HG02938 (cell line): Measurements from ENCODE around the gene SLC9A6.
A peak's percentile ranks its signal among the peaks of the same experiment; 100 is the strongest.
"Not testable (repeated sequence)": the region's sequence is repeated elsewhere in the genome, so short reads cannot be mapped to it uniquely, and the experiment has no call there.

Source experiments
- ATAC-seq: cut with Tn5 transposase; IDR thresholded peaks from one replicate; pipeline ENCODE4 v1.9.1; 2021; ENCODE audit warnings: mild to moderate bottlenecking, moderate library complexity; ENCODE audit not compliant: unreplicated experiment

The SLC9A6 gene

DNA sequence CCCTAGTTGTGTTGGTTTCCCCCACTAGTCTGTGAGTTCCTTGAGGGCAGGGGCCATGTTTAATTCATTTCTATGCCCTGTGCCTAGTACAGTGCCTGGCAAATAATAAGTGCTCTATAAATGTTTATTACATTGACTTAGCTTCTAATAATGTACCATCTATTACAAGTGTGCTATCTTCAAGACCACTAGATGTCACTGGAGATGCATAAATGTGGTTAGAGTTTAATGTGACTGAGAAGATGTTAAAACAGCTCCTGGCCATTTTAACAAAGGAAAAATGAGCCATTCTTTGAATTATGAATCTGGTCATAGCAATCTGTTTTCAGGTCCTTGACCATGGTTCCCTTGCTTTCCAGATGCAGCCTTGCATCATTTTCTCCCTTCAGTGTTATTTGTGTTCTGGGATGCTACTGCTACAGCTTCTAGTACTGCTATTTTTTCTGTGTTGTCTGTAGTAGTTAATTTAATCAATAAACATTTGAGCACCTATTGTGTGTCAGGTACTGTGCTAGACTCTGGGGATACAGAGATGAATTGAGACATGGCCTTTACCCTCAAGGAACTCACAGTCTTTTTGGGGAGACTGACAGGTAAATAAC, 43.2 kb downstream of the SLC9A6 start:
- peak; percentile 51 for ATAC-seq

DNA sequence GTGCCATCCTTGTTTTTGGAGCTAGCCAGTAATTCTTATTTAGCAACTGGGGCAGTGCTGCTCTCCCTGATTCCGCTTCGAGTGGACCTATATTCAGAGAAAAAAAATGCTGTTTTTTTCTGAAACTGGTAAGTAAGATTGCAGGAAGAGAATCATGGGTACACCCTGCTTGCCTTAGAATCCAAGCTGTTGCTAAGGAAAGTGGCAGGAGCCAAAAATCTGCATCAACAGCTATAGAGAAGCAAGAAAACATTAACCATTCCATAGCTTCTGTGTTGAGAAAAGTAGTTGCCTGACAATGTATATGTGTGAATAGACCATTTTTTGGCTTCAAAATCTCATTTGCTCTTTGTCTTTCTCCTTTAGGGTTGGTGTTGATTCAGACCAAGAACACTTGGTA, 44.5 kb downstream of the SLC9A6 start:
- no peak for ATAC-seq

DNA sequence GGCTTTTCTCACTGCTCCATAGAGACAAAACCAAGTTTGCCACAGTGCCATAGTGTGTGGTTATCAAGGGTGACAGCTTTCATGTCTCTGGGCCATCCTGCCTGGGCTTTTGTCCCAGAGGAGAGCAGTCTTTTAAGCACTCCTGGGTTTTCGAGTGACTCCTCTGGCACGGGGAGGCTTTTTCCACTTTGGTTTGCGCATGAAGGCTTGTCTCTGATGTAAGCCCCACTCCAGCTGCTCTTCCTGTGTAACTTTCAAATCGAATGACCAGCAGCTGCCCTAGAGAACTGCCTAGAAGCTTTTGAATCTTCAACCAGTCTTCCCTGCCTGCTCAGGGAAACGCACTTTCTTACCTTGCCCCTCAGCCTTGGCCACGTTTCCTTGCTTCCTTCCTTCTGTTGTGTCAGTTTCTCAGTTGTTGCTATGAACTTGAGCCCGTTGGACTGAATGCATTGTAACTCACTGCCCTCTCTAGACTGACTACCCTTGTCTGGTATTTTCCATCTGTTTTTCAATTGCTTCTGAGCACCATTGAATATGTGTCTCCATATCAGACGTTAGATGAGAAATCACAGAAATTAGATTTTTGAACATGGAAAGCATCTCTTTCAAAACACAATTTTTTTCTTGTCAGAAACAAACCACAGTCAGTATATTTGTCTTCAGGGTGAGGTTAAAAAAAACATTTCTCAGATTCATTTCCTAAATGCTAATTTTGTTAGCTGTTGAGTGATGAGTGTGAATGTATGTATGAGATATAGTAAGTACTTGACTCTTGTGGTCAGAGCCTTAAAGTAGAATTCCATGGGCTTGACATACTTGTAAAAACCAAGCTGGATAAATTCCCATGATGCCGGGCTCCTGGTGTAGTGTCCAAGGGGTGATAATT, 45.3 kb downstream of the SLC9A6 start:
- ATAC-seq = no peak

DNA sequence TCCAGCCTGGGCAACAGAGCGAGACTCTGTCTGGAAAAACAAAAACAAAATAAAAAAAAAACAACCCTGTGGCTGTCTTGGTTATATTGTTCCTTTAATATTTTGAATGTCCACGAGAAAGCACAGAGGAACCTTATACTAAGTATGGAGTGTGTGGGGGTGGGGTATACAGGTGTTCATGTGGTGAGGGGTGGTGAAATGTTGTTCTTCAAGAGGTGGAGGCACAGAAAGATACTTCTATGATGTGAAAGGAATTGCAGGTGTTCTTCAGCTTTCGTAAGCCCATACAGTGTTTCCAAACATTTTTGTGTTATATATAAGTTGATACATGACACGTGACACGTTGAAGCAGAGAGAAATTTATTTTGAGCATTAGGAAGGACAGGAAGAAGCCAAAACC, 46.4 kb downstream of the SLC9A6 start:
- no peak for ATAC-seq

DNA sequence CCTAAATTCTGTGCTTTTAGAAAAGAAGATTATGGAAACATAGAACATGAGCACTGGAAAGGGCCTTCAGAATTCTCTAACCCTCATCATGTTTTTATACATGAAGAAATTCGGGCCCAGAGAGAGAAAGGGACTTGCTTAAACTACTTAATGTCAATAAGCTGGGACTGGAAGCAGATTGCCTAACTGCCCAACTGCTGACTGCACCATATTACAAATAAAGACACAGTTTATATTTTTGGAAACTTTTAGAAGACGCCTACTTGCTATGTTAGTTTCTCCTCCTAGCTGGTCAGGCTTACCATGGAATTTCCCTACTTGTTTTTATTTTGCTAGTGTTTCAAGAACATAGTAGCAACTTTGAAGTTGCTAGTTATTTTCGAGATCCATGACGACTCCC, 47.1 kb downstream of the SLC9A6 start:
- no peak for ATAC-seq

DNA sequence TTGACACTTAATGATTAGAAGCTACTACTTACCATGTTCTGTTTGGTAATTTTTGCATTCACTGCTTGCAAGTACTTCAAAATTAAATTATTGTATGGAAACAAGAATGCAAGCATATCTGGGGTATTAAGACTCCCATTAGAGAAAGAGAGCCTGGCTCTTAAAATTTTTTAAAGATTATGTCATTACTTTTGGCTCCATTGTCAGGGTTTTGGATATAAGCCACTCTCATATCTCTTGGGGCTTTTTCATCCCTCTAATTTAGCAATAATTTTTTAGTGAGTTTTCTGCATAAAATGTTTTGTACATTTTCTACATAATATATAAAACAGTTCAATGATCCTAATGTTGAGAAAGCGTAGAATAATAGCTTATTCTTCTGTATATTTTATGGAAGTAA, 49.4 kb downstream of the SLC9A6 start:
- ATAC-seq = no peak

DNA sequence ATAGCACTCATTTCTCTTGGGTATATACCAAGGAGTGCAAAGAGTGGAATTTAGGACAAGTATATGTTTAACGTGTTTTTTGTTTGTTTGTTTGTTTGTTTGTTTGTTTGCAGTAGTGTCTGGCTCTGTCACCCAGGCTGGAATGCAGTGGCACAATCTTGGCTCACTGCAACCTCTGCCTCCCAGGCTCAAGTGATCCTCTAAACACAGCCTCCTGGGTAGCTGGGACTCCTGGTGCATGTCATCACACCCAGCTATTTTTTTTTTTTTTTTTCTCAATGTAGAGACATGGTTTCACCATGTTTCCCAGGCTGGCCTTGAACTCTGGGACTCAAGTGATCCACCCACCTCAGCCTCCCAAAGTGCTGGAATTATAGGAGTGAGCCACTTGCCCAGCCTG, 50.4 kb downstream of the SLC9A6 start:
- ATAC-seq = no peak

DNA sequence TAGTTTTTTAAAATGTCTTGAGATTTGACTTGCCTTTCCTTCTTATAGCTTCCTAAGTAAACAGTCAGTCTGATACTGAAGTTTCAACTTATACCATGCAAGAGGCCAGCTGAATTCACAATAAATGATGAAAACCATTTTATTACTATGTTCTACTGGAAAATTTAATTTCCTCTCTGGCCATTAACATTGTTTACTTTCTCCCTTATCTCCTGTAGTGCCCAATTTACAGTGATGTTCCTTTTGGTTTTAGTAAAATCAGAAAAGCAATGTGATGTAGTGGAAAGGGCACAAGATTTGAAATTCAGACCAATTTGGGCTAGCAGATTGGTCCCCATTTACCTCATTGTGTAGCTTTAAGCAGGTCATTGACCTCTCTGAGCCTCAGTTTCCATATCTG, 54.2 kb downstream of the SLC9A6 start:
- ATAC-seq = no peak

DNA sequence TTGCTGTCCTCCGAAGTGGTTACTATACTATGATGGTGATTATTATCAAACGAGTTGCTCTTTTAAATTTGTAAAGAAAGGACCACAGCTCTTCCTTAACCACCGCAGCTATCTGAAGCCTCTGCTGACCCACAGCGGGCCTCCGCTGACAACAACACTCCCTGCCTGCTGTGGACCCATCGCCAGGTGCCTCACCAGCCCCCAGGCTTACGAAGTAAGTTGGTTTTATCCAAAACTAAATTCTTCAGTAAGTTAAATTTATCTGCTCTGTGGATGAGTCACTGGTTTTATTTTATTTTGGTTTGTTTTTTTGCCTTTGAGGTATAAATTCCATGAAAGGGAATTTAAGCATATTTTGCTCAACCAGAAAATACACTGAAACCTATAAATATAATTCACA, 54.7 kb downstream of the SLC9A6 start:
- no peak for ATAC-seq

DNA sequence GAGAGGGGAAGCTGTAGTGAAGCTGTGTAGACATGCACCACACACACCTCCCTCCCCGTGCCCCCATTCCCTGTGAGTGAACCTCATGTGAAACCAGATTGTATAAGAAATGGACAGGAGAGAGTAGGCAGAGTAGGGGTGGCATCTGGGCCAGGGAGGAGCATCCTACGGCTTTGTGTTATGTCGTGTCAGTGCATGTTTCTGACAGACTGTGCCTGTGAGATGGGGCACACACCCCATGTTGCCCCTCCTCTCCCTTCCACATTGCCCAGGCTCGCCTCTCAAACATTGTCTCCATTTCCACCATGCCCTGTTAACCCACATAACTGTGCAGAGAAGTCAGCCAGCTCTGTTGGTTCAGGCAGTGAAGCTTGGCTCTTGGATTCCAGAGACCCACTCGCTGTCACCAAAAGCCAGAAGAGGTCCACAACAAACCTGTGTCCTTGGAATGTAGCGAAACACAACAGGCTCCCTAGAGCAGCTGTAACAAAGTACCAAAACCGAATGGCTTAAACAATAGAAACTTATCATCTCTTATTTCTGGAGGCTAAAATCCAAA, 56.1 kb downstream of the SLC9A6 start:
- ATAC-seq = no peak

DNA sequence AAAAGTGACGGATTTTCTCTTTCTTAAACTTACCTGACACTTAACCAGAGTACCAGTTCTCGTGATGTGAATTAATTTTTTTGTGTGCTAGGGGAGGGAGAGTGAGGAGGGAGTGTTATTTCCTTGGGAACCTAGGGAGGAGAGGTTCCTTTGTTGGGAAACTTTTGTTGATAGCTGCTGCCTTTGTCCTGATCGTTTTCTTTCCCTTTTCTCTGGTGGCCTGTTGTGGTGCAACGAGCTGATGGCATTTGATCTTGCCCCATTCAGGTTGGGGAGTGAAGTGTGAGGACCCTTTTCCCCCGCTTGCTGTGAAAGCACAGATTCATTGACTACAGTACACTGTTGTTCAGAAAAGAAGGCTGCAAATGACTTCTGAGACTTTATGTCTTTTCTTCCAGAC, 59.8 kb downstream of the SLC9A6 start:
- no peak for ATAC-seq

DNA sequence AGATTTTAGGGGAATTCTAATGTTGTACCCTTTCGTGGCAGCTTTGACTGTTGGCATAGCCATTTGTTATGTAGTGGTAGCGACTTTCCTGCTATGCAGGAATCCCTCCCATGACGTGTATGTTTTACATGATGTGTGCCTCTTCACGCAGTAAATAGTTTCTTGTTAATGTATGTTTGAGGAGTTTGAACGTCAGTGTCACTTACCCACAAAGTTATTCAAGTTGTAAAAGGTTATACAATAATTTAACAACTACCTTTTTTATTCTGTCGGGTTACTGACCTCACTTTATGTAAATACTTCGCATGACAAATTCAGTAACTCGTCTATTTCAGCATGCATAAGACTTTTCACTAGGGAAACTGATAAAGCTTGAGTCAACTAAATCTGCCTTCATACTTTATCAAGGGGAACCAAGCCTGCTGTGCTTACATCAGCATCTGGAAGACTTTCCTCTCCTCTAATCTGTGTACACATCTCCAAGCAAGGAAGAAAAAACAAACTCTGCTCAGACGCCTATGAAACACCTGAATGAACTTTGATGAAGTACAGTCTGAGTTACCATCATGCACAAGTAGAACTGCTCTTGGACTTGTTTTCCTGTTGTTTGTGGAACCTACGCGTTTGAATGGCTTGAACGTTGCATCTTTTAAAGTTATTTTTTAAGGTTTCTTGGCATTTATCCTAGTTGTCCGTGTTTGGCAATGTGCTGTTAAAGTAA, 61.2 kb downstream of the SLC9A6 start:
- no peak for ATAC-seq

DNA sequence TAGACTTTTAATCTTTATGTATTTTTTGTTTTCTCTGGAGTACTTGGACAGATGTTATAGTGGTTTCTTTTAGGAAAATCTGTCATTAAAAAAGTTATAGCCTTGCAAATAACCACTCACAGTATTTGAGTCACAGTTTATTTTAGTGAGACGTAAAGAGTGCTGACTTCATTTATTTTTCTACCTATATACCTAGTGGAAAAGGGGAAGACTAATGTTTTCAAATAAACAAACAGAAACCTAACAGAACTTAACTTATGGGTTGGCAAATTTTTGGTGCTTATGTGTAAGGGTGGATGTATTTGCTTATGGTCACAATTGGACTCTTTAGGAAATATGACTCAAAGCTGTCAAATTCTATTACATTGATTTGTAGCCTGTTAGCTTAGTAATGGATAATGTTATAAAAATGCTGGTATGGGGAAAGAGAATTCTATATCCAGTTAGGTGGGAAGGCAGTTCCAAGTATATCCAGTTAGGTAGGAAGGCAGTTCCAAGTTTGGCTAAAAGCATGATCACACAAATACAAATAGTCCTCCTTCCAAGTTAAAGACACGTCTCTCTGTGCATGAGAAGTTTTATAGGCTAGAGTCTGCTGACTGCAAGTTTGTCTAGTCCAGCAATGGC, 61.9 kb downstream of the SLC9A6 start:
- ATAC-seq = no peak

DNA sequence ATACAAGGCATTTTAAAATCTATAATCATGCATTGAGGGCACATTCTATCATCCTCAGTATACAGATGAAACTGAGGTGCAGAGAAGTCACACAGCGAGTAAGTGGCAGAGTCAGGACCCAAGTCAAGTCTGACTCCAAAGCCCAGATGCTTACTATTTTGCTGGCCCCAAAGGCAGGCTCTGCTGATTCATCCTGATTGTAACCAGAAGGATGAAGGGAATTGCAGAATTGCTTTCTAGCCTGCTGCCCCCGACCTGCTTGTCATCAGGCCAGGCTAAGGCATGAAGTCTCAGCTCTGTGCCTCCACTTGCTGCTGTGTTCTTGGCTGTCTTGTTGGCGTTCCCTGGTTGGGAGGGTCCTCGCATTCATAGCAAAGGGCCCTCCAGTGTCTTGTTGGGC, 62.7 kb downstream of the SLC9A6 start:
- ATAC-seq = no peak

DNA sequence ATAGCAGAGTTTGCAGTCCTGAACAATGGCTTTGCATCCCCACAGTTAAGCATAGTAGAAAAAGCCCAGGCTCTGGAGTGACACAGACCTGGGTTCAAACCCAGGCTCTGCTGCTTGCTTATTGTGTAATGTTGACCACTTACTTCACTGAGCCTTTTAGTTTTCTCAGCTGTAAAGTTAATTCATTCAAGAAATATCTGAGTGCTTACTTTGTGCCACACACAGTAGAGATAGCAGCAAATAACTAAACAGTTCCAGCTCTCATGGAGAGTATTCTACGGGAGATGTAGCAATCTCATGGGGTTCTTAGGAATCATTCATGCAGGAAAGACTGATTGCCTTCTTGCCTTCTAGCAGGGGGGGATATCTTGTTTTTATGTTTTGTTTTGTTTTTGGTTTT, 63.2 kb downstream of the SLC9A6 start:
- ATAC-seq = no peak

DNA sequence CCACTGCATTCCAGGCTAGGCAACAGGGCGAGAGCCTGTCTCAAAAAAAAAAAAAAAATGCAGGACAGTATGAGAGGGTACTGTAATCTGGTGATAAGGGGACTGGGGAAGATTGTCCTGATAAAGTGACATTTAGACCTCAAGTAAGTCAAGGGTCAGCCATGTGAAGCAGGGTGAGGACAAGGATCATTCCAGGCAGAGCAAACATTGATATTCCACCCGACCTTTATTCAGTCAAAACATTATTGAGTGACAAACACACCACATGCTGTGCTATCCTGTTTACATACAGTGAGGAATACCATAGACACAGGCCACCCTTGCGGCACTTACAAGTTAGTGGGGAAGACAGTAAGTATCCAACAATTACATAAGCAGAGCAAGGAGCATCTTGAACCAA, 64.4 kb downstream of the SLC9A6 start:
- ATAC-seq = no peak

DNA sequence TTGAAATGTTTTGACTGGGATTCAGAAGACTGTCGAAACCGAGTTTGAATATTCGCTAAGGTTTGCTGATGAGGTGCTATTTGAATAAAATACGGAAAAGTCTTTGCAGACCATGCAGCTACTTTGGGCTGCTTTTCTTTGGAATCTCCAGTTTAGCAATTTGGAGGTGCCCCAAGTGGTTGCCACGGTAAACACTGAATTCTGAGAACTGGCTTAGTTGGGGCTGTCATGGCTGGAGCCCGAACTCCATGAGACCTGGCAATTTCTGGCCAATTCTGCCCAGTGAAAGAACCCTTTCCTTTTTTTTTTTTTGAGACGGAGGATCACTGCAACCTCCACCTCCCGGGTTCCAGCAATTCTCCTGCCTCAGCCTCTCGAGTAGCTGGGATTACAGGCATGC, 65.6 kb downstream of the SLC9A6 start:
- not testable (repeated sequence) for ATAC-seq

DNA sequence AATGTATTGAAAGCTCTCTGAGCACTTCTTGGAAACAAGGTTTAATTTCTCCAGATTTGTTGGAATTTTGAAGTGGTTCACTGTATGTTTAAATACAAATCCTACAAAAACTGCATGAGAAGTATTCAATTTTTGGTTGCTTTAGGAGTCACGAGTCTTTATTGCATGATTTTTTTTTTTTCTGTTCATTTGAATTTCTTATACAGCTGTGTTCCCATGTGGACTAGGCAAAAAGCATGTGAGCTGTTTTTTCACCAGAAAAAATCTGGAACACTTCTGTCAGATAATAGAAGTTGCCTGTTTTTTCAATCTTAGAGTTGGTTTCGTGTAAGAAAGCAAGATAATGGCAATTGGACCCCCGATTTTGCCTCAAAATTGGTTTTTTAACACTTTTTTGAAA, 66.4 kb downstream of the SLC9A6 start:
- no peak for ATAC-seq

DNA sequence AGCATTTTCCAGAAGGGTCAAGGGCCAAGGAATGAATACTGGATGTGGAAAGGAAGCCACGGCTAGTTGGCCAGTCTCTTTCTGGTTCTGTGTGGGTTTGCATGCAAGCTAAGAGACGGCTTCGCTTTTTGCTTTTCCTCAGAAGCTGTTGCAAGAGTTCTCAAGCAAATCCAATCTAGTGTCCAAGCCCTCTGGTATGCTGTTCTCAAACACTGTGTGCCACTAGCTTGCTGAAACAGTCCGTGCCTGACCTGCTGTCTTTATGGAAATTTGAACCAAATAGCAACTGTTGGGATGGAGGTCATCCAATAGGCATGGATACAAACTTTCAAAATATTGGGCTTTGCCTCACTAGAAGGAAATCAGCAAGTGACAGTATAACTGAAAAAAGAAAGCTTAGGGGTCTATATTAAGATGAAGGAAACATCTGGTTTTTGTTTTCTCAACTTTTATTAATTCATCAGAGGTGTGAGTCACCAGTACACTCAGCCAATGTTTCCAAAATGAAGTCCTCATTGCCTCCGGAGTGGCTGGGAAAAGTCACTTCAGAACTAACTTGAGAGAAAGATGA, 70.5 kb downstream of the SLC9A6 start:
- no peak for ATAC-seq

DNA sequence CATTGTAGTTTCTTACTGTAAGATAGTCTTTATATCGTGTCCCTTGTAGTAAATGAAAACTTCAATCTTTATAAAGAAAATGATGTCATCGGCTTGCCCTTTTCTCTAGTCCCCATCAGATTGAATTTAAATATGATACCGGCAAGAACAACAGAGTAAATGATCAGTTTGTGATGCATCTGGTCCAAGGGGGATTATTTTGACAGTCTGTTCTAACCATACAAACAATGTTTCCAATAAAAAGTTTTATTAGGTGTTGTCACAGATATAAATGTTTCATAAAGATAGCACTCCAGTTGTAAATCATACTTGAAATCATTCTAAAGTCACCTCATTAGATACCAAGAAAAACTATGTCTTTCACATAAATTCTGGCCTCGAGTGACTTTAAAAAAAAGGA, 72.3 kb downstream of the SLC9A6 start:
- no peak for ATAC-seq

DNA sequence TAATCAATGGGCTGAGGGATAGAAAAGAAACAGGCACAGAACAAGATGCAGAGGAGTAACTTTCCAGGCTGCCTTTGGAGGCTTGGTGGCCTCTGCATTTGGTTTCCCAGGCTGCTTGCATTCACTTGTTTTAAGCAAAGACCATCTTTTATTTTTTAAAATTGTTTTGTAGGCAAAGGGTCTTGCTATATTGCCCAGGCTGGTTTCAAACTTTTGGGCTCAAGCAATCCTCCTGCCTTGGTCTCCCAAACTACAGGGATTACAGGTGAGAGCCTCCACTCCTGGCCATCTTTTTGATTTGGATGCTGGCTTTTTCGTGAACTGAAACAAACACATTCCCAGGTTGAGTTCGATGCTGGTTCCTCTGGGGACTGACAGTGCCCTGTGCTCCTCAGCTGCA, 74.1 kb downstream of the SLC9A6 start:
- ATAC-seq = no peak
